Esophagus squamous epithelium (tissue), 5 donors: ENCODE results near the gene GTF2B. TPM values are rescaled to one million over a fixed set of nuclear protein-coding genes. Genes with fewer than 3 reads are reported as not detected.

Experiments
- DNase-seq: peaks from one replicate; lab custom pipeline; 2025; lab: John Stamatoyannopoulos, UW
- H3K27ac ChIP-seq, 4 donors: fragments of 200-600 bp; sonication (generic); one replicate each; pipeline ENCODE4 v1.5.1; 2016 to 2019; ENCODE audit warnings: mild to moderate bottlenecking in 1 of 4
- H3K27me3 ChIP-seq, 4 donors: fragments of 200-600 bp; sonication (generic); 1 replicate in 3 of 4; 2 replicates in 1 of 4; pipeline versions ENCODE4 v1.5.1 to v1.6.0; 2017 to 2021; ENCODE audit warnings: antibody characterized with exemption in 1 of 4
- H3K36me3 ChIP-seq, 3 donors: fragments of 200-600 bp; sonication (generic); one replicate each; pipeline ENCODE4 v1.5.1; 2016 to 2019
- H3K4me1 ChIP-seq, 3 donors: fragments of 200-600 bp; sonication (generic); one replicate each; pipeline ENCODE4 v1.5.1; 2017 to 2019
- H3K4me3 ChIP-seq, 4 donors: fragments of 200-600 bp; sonication (generic); 1 replicate in 3 of 4; 2 replicates in 1 of 4; pipeline ENCODE4 v1.5.1; 2016 to 2019; ENCODE audit warnings: mild to moderate bottlenecking in 2 of 4, moderate library complexity in 1 of 4
- H3K9me3 ChIP-seq, 3 donors: fragments of 200-600 bp; sonication (generic); one replicate each; pipeline ENCODE4 v1.5.1; 2016 to 2019
- POLR2A ChIP-seq, 4 donors: fragments of 450-650 bp; IDR thresholded peaks; one replicate each; pipeline ENCODE4 v1.6.1; 2017; ENCODE audit warnings: antibody characterized with exemption in 4 of 4, mild to moderate bottlenecking in 4 of 4, moderate library complexity in 3 of 4
- WGBS, 2 donors: methylation state at CpG; one replicate each; pipeline ENCODE4 v1.1.5; 2018; 5-methylcytosine and 5-hydroxymethylcytosine counted together
- intact Hi-C: fragments of 100-400 bp; cut with DNase I; formaldehyde crosslinking; loops from one replicate; pipeline ENCODE4 v1.15.0; 2022
- total RNA-seq, 4 donors: library from RNA; depleted of rRNA; stranded (reverse); fragments of >200 nt; gene quantifications; one replicate each; pipeline ENCODE4 v1.1.0, GENCODE V29; 2016
- TF ChIP-seq, protein P1 (sequence below), 6 experiments: fragments of 450-650 bp in 4 of 6; fragments of 200-600 bp in 2 of 6; sonication (generic) in 2 of 6; IDR thresholded peaks; one replicate each; pipeline ENCODE4 v1.5.1; 2016 to 2019; ENCODE audit warnings: antibody characterized with exemption in 6 of 6, mild to moderate bottlenecking in 4 of 6, moderate library complexity in 4 of 6
- donor health status: DM: yes; HTN: yes; CAD: no.

Gene GTF2B
- total RNA-seq, 4 donors from 2014 or later, result 31.2 to 45.1 (median 32.1) TPM

DNA sequence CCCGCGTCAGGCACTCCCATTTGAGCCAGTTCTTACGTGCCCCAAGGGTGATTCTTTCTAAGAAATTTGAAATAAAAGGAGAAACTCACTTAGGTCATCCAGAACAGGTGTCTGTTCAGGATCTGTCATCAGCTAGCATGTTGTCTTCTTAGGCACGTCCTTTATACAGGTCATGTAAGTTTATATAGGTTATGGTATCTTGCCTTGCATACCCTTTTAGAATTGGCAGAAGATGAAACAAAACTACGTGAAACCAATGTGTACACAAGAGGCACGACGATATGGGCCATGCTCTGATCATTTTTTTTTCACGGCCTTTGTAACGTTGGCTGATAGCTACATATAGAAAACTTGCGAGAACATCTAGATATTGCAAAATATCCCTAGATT is 579 bp upstream of the GTF2B start:
- intact Hi-C loops, result no loop called here
- TF ChIP-seq, protein P1, sequence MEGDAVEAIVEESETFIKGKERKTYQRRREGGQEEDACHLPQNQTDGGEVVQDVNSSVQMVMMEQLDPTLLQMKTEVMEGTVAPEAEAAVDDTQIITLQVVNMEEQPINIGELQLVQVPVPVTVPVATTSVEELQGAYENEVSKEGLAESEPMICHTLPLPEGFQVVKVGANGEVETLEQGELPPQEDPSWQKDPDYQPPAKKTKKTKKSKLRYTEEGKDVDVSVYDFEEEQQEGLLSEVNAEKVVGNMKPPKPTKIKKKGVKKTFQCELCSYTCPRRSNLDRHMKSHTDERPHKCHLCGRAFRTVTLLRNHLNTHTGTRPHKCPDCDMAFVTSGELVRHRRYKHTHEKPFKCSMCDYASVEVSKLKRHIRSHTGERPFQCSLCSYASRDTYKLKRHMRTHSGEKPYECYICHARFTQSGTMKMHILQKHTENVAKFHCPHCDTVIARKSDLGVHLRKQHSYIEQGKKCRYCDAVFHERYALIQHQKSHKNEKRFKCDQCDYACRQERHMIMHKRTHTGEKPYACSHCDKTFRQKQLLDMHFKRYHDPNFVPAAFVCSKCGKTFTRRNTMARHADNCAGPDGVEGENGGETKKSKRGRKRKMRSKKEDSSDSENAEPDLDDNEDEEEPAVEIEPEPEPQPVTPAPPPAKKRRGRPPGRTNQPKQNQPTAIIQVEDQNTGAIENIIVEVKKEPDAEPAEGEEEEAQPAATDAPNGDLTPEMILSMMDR (IDR thresholded peaks at IDR 0.05), result no peak
- no peak for TF ChIP-seq POLR2A (IDR thresholded peaks at IDR 0.05)
- Histone ChIP-seq H3K27me3 (no peaks in the 10 kb centered on the region), H3K4me3 (peak overlapping the region; percentile 75 to 100 (median 88)), H3K4me1 (peaks cover 16 to 38% (median 21%) of the 10 kb centered on the region in 3 donors), H3K36me3 (peaks cover 0 to 10% (median 5%) of the 10 kb centered on the region in 3 donors), H3K27ac (peak overlapping the region; percentile 94 to 99 (median 96)), H3K9me3 (no peaks in the 10 kb centered on the region)
- DNase-seq, result no peak
- WGBS, 2 donors, result 23 to 34% methylated on average over 9 to 10 of the region's 10 CpGs

- TF ChIP-seq, protein P1 (IDR thresholded peaks at IDR 0.05), result no peak
- no peak for TF ChIP-seq POLR2A (IDR thresholded peaks at IDR 0.05)
- peak overlapping the region; percentile 75 to 100 (median 88) for H3K4me3 ChIP-seq
- peaks cover 16 to 38% (median 21%) of the 10 kb centered on the region in 3 donors for H3K4me1 ChIP-seq
- 0 to 2% methylated on average over 16 of the region's 18 CpGs for WGBS, 2 donors
- no peak for DNase-seq
- no peaks in the 10 kb centered on the region for H3K9me3 ChIP-seq
- no peaks in the 10 kb centered on the region for H3K27me3 ChIP-seq
- intact Hi-C loops, result no loop called here
- H3K27ac ChIP-seq, result peak overlapping the region; percentile 94 to 99 (median 96)
- H3K36me3 ChIP-seq, result peaks cover 0 to 21% (median 8%) of the 10 kb centered on the region in 3 donors
These were observed 513 bp downstream of the GTF2B start for GRCh38 chr1:88890791-88891317.

GRCh38 chr1:88890131-88890530 is 1.2 kb downstream of the GTF2B start:
- H3K4me1 ChIP-seq, result peaks cover 16 to 38% (median 21%) of the 10 kb centered on the region in 3 donors
- intact Hi-C loops, result no loop called here
- 39 to 43% methylated on average over 2 of the region's 2 CpGs for WGBS, 2 donors
- H3K27ac ChIP-seq, result peak overlapping the region in 3 of 4 donors; percentile 94 to 99 (median 96)
- H3K36me3 ChIP-seq, result peaks cover 0 to 28% (median 14%) of the 10 kb centered on the region in 3 donors
- H3K27me3 ChIP-seq, result no peaks in the 10 kb centered on the region
- peak overlapping the region; percentile 75 to 100 (median 88) for H3K4me3 ChIP-seq
- TF ChIP-seq, protein P1 (IDR thresholded peaks at IDR 0.05), result no peak
- TF ChIP-seq POLR2A (IDR thresholded peaks at IDR 0.05), result no peak
- no peak for DNase-seq
- H3K9me3 ChIP-seq, result no peaks in the 10 kb centered on the region

DNA sequence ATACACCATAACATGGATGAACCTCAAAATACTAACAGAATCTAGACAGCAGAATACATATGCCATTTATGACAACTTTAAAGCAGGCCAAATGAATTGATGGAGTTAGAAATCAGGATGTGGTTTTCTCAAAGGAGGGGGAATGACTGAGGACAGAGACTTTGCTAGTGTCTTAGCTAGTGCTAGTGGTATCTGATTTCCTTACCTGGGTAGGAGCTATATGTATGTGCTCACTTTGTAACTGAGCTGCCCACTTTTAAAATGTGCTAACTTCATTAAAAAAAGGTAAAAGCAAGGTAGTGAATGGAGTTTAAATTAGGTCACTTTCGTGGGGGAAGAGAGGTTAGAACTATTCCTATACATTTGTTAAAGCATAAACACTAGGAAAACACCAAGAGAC is 2.6 kb downstream of the GTF2B start:
- Histone ChIP-seq H3K27me3 (no peaks in the 10 kb centered on the region), H3K27ac (no peak overlapping the region), H3K4me1 (peaks cover 16 to 43% (median 21%) of the 10 kb centered on the region in 3 donors), H3K9me3 (no peaks in the 10 kb centered on the region), H3K36me3 (peaks cover 0 to 42% (median 19%) of the 10 kb centered on the region in 3 donors), H3K4me3 (no peak overlapping the region)
- TF ChIP-seq, protein P1 (IDR thresholded peaks at IDR 0.05), result no peak
- TF ChIP-seq POLR2A (IDR thresholded peaks at IDR 0.05), result no peak
- intact Hi-C loops, result no loop called here
- WGBS, 2 donors, result 63 to 65% methylated on average over 1 of the region's 1 CpG
- no peak for DNase-seq

GRCh38 chr1:88885933-88886332 is 5.4 kb downstream of the GTF2B start:
- DNase-seq, result no peak
- Histone ChIP-seq H3K4me1 (peaks cover 16 to 45% (median 16%) of the 10 kb centered on the region in 3 donors), H3K27me3 (no peaks in the 10 kb centered on the region), H3K4me3 (no peak overlapping the region), H3K27ac (no peak overlapping the region), H3K9me3 (no peaks in the 10 kb centered on the region), H3K36me3 (peaks cover 0 to 68% (median 19%) of the 10 kb centered on the region in 3 donors)
- no peak for TF ChIP-seq POLR2A (IDR thresholded peaks at IDR 0.05)
- TF ChIP-seq, protein P1 (IDR thresholded peaks at IDR 0.05), result no peak
- 87 to 88% methylated on average over 3 of the region's 3 CpGs for WGBS, 2 donors
- intact Hi-C loops, result no loop called here
